Activated CD4-positive, alpha-beta T cell treated with anti-CD3 and anti-CD28 coated beads, Interleukin-2, amount 10 ng/mL, durations not matched to agents 24 days and 14 days (primary cell): Measurements from ENCODE around the gene PRKAR1B. TPM values are rescaled to one million over a fixed set of nuclear protein-coding genes. Genes with fewer than 3 reads are reported as not detected.

Experiments
- DNase-seq: peaks from one replicate; pipeline ENCODE4 v3.0.0; 2022
- H3K27ac Mint-ChIP-seq: one replicate; pipeline ENCODE4 v1.8.0; 2022; ENCODE audit warnings: mild to moderate bottlenecking, mixed read lengths
- H3K27me3 Mint-ChIP-seq: one replicate; pipeline ENCODE4 v1.8.0; 2022; ENCODE audit warnings: mixed read lengths
- H3K36me3 Mint-ChIP-seq: one replicate; pipeline ENCODE4 v1.8.0; 2022; ENCODE audit warnings: low read depth, mild to moderate bottlenecking, mixed read lengths
- H3K4me1 Mint-ChIP-seq: one replicate; pipeline ENCODE4 v1.8.0; 2021; ENCODE audit warnings: mixed read lengths
- H3K4me3 Mint-ChIP-seq: one replicate; pipeline ENCODE4 v1.8.0; 2022; ENCODE audit warnings: mild to moderate bottlenecking, moderate library complexity, mixed read lengths
- H3K9me3 Mint-ChIP-seq: one replicate; pipeline ENCODE4 v1.8.0; 2021; ENCODE audit warnings: mixed read lengths
- intact Hi-C: fragments of 100-400 bp; cut with micrococcal nuclease; formaldehyde crosslinking; loops from one replicate; pipeline ENCODE4 v1.15.1; 2023
- total RNA-seq: library from RNA; stranded (reverse); gene quantifications from 2 replicates; pipeline ENCODE4 v1.2.3, GENCODE V29; 2022

PRKAR1B gene
- total RNA-seq, 1 donor from 2014 or later, result 47.0 TPM

GRCh38 chr7:540579-540978 is 186.5 kb downstream of the PRKAR1B start:
- Mint-ChIP-seq H3K4me1 (peaks cover 3% of the 10 kb centered on the region), H3K27me3 (no peaks in the 10 kb centered on the region), H3K9me3 (no peaks in the 10 kb centered on the region), H3K4me3 (no peak overlapping the region), H3K27ac (no peak overlapping the region), H3K36me3 (no peaks in the 10 kb centered on the region)
- DNase-seq, result no peak
- intact Hi-C loops, result no loop called here

GRCh38 chr7:539731-540411 is 187.2 kb downstream of the PRKAR1B start:
- intact Hi-C loops, result no loop called here
- Mint-ChIP-seq H3K4me3 (no peak overlapping the region), H3K9me3 (no peaks in the 10 kb centered on the region), H3K27ac (no peak overlapping the region), H3K4me1 (peaks cover 3% of the 10 kb centered on the region), H3K27me3 (no peaks in the 10 kb centered on the region), H3K36me3 (no peaks in the 10 kb centered on the region)
- DNase-seq, result no peak

- H3K27me3 Mint-ChIP-seq, result peaks cover under 1% of the 10 kb centered on the region
- intact Hi-C loops, result no loop called here
- H3K4me3 Mint-ChIP-seq, result no peak overlapping the region
- no peaks in the 10 kb centered on the region for H3K9me3 Mint-ChIP-seq
- DNase-seq, result no peak
- H3K4me1 Mint-ChIP-seq, result peaks cover 3% of the 10 kb centered on the region
- H3K27ac Mint-ChIP-seq, result no peak overlapping the region
- H3K36me3 Mint-ChIP-seq, result no peaks in the 10 kb centered on the region
Measured at GRCh38 chr7:538764-539685, 188.1 kb downstream of the PRKAR1B start.

GRCh38 chr7:537911-538634 is 189.0 kb downstream of the PRKAR1B start:
- Mint-ChIP-seq H3K4me3 (no peak overlapping the region), H3K9me3 (no peaks in the 10 kb centered on the region), H3K27me3 (peaks cover 4% of the 10 kb centered on the region), H3K36me3 (no peaks in the 10 kb centered on the region), H3K27ac (no peak overlapping the region), H3K4me1 (peaks cover 3% of the 10 kb centered on the region)
- intact Hi-C loops, result no loop called here
- no peak for DNase-seq

- Mint-ChIP-seq H3K27ac (no peak overlapping the region), H3K4me1 (peaks cover 4% of the 10 kb centered on the region), H3K4me3 (no peak overlapping the region), H3K9me3 (no peaks in the 10 kb centered on the region), H3K27me3 (peaks cover 5% of the 10 kb centered on the region), H3K36me3 (no peaks in the 10 kb centered on the region)
- intact Hi-C loops, result no loop called here
- no peak for DNase-seq
Measured at GRCh38 chr7:536231-536630, 190.8 kb downstream of the PRKAR1B start.

GRCh38 chr7:534959-535358 is 192.1 kb downstream of the PRKAR1B start:
- H3K27me3 Mint-ChIP-seq, result peaks cover 7% of the 10 kb centered on the region
- no peaks in the 10 kb centered on the region for H3K36me3 Mint-ChIP-seq
- no peak overlapping the region for H3K27ac Mint-ChIP-seq
- H3K4me3 Mint-ChIP-seq, result no peak overlapping the region
- H3K4me1 Mint-ChIP-seq, result peaks cover 5% of the 10 kb centered on the region
- DNase-seq, result no peak
- H3K9me3 Mint-ChIP-seq, result no peaks in the 10 kb centered on the region
- intact Hi-C loops, result no loop called here

GRCh38 chr7:534075-534474 is 193.0 kb downstream of the PRKAR1B start:
- Mint-ChIP-seq H3K36me3 (no peaks in the 10 kb centered on the region), H3K4me1 (peaks cover 5% of the 10 kb centered on the region), H3K27me3 (peaks cover 7% of the 10 kb centered on the region), H3K4me3 (no peak overlapping the region), H3K27ac (no peak overlapping the region), H3K9me3 (no peaks in the 10 kb centered on the region)
- DNase-seq, result no peak
- intact Hi-C loops, result no loop called here

GRCh38 chr7:533266-533665 is 193.8 kb downstream of the PRKAR1B start:
- H3K4me3 Mint-ChIP-seq, result no peak overlapping the region

GRCh38 chr7:532379-533143 is 194.5 kb downstream of the PRKAR1B start:
- Mint-ChIP-seq H3K27me3 (peaks cover 7% of the 10 kb centered on the region), H3K9me3 (no peaks in the 10 kb centered on the region), H3K36me3 (no peaks in the 10 kb centered on the region), H3K27ac (no peak overlapping the region), H3K4me3 (no peak overlapping the region), H3K4me1 (peaks cover 5% of the 10 kb centered on the region)
- no peak for DNase-seq
- intact Hi-C loops, result no loop called here

More at GRCh38 chr7:533266-533665, 193.8 kb downstream of the PRKAR1B start:
- H3K27me3 Mint-ChIP-seq, result peaks cover 7% of the 10 kb centered on the region
- H3K9me3 Mint-ChIP-seq, result no peaks in the 10 kb centered on the region
- intact Hi-C loops, result no loop called here
- DNase-seq, result no peak
- H3K36me3 Mint-ChIP-seq, result no peaks in the 10 kb centered on the region
- peaks cover 5% of the 10 kb centered on the region for H3K4me1 Mint-ChIP-seq
- H3K27ac Mint-ChIP-seq, result no peak overlapping the region

- no peak overlapping the region for H3K4me3 Mint-ChIP-seq
- H3K36me3 Mint-ChIP-seq, result no peaks in the 10 kb centered on the region
- no peaks in the 10 kb centered on the region for H3K9me3 Mint-ChIP-seq
- H3K27me3 Mint-ChIP-seq, result peaks cover 7% of the 10 kb centered on the region
- no peak for DNase-seq
- H3K4me1 Mint-ChIP-seq, result peaks cover 5% of the 10 kb centered on the region
- intact Hi-C loops, result no loop called here
- no peak overlapping the region for H3K27ac Mint-ChIP-seq
Measured at GRCh38 chr7:531777-532176, 195.3 kb downstream of the PRKAR1B start.

- no peak for DNase-seq
- Mint-ChIP-seq H3K36me3 (no peaks in the 10 kb centered on the region), H3K4me1 (peaks cover 5% of the 10 kb centered on the region), H3K4me3 (no peak overlapping the region), H3K27me3 (peaks cover 23% of the 10 kb centered on the region), H3K27ac (no peak overlapping the region), H3K9me3 (no peaks in the 10 kb centered on the region)
- intact Hi-C loops, result no loop called here
Measured at GRCh38 chr7:528451-528850, 198.6 kb downstream of the PRKAR1B start.

GRCh38 chr7:527723-528122 is 199.4 kb downstream of the PRKAR1B start:
- no peaks in the 10 kb centered on the region for H3K36me3 Mint-ChIP-seq
- H3K9me3 Mint-ChIP-seq, result no peaks in the 10 kb centered on the region
- H3K4me3 Mint-ChIP-seq, result no peak overlapping the region
- peaks cover 25% of the 10 kb centered on the region for H3K27me3 Mint-ChIP-seq
- H3K27ac Mint-ChIP-seq, result no peak overlapping the region
- intact Hi-C loops, result no loop called here
- peaks cover 5% of the 10 kb centered on the region for H3K4me1 Mint-ChIP-seq
- no peak for DNase-seq

- H3K36me3 Mint-ChIP-seq, result no peaks in the 10 kb centered on the region
- no peak overlapping the region for H3K4me3 Mint-ChIP-seq
- intact Hi-C loops, result no loop called here
- no peaks in the 10 kb centered on the region for H3K9me3 Mint-ChIP-seq
- DNase-seq, result no peak
- no peak overlapping the region for H3K27ac Mint-ChIP-seq
- peaks cover 3% of the 10 kb centered on the region for H3K4me1 Mint-ChIP-seq
- peaks cover 29% of the 10 kb centered on the region for H3K27me3 Mint-ChIP-seq
Measured at GRCh38 chr7:526460-527034, 200.5 kb downstream of the PRKAR1B start.
